ENCODE measurements around the gene PLCB3.

PLCB3 gene

GRCh38 chr11:64247729-64248531 is 3.4 kb upstream of the PLCB3 start:
- TF ChIP-seq CTCF (IDR thresholded peaks at IDR 0.05; ENCODE audit: extremely low read depth, missing control alignments): no peak
- DNase-seq (ENCODE audit: low spot score): no peak

GRCh38 chr11:64248578-64248977 is 2.8 kb upstream of the PLCB3 start:
- no peak for DNase-seq (ENCODE audit: low spot score)
- no peak for TF ChIP-seq CTCF (IDR thresholded peaks at IDR 0.05; ENCODE audit: extremely low read depth, missing control alignments)

- no peak for DNase-seq (ENCODE audit: low spot score)
- no peak for TF ChIP-seq CTCF (IDR thresholded peaks at IDR 0.05; ENCODE audit: extremely low read depth, missing control alignments)
These were observed 2.3 kb upstream of the PLCB3 start for GRCh38 chr11:64249038-64249437.

- no peak for DNase-seq (ENCODE audit: low spot score)
- TF ChIP-seq CTCF (IDR thresholded peaks at IDR 0.05; ENCODE audit: extremely low read depth, missing control alignments): no peak
These were observed 1.5 kb upstream of the PLCB3 start for GRCh38 chr11:64249563-64250414.

GRCh38 chr11:64250415-64251015 is 815 bp upstream of the PLCB3 start:
- DNase-seq (ENCODE audit: low spot score): no peak
- TF ChIP-seq CTCF (IDR thresholded peaks at IDR 0.05; ENCODE audit: extremely low read depth, missing control alignments): no peak

GRCh38 chr11:64251753-64252002 is 348 bp downstream of the PLCB3 start:
- TF ChIP-seq CTCF (IDR thresholded peaks at IDR 0.05; ENCODE audit: extremely low read depth, missing control alignments): no peak
- DNase-seq (ENCODE audit: low spot score): no peak

Data from GM20000 (cell line).